Transverse colon (tissue), 4 donors: ENCODE data around the gene TAC4. TPM values are rescaled to one million over a fixed set of nuclear protein-coding genes. Genes with fewer than 3 reads are reported as not detected.

Source experiments
- DNase-seq: peaks from one replicate; pipeline ENCODE4 v3.0.0-alpha.2; 2019
- H3K27ac ChIP-seq, 4 donors: fragments of 200-600 bp; sonication (generic); 2 replicates each; pipeline ENCODE4 v1.5.1; 2016 to 2018; ENCODE audit warnings: inconsistent platforms in 4 of 4
- H3K27me3 ChIP-seq: fragments of 200-600 bp; sonication (generic); 2 replicates; pipeline ENCODE4 v1.5.1; 2017; ENCODE audit warnings: inconsistent platforms
- H3K36me3 ChIP-seq, 4 donors: fragments of 200-600 bp; sonication (generic); 2 replicates each; pipeline ENCODE4 v1.5.1; 2017 to 2019; ENCODE audit warnings: inconsistent platforms in 4 of 4
- H3K4me1 ChIP-seq, 4 donors: fragments of 200-600 bp; sonication (generic); 2 replicates each; pipeline ENCODE4 v1.5.1; 2017 to 2020; ENCODE audit warnings: inconsistent platforms in 4 of 4
- H3K4me3 ChIP-seq, 4 donors: fragments of 200-600 bp; sonication (generic); 1 replicate in 1 of 4; 2 replicates in 3 of 4; pipeline versions ENCODE4 v1.5.1 to v1.6.1; 2017 to 2019; ENCODE audit warnings: inconsistent platforms in 4 of 4
- H3K9me3 ChIP-seq, 2 donors: fragments of 200-600 bp; sonication (generic); 2 replicates each; pipeline ENCODE4 v1.5.1; 2017 to 2019; ENCODE audit warnings: inconsistent platforms in 2 of 2
- EP300 ChIP-seq: sonication (generic); formaldehyde crosslinking; IDR thresholded peaks from one replicate; pipeline ENCODE4 v1.6.1; 2017; ENCODE audit warnings: antibody characterized with exemption, low read depth
- POLR2A ChIP-seq: fragments of 450-650 bp; IDR thresholded peaks from one replicate; pipeline ENCODE4 v1.6.1; 2016; ENCODE audit warnings: antibody characterized with exemption, mild to moderate bottlenecking, moderate library complexity
- POLR2AphosphoS5 ChIP-seq, 3 donors: sonication (generic); formaldehyde crosslinking; IDR thresholded peaks; one replicate each; pipeline ENCODE4 v1.6.1; 2016; ENCODE audit warnings: antibody characterized with exemption in 3 of 3
- WGBS, 2 donors: methylation state at CpG; one replicate each; pipeline ENCODE4 v1.1.5; 2018; ENCODE audit warnings: low coverage in 1 of 2; 5-methylcytosine and 5-hydroxymethylcytosine counted together
- in situ Hi-C, 4 donors: fragments of 200-750 bp; cut with MboI; loops; one replicate each; pipeline versions ENCODE4 v1.15.0 to v1.15.1; 2017; ENCODE audit warnings: low sequenced_read_pairs in 3 of 4, low pct_ligation_motif_present in 1 of 4, low pct_unique_long_range_greater_than_20kb in 1 of 4
- intact Hi-C: fragments of 100-400 bp; cut with DNase I; formaldehyde crosslinking; loops from one replicate; pipeline ENCODE4 v1.15.1; 2023; ENCODE audit warnings: low total_unique reads
- total RNA-seq, 4 donors: library from RNA; depleted of rRNA; stranded (reverse); fragments of >200 nt; gene quantifications; one replicate each; pipeline ENCODE4 v1.1.0, GENCODE V29; 2016
- TF ChIP-seq, protein P1 (sequence below), 5 experiments: fragments of 200-600 bp in 3 of 5; fragments of 450-650 bp in 2 of 5; sonication (generic) in 3 of 5; IDR thresholded peaks; 1 replicate in 2 of 5; 2 replicates in 3 of 5; pipeline ENCODE4 v1.5.1; 2016 to 2017; ENCODE audit warnings: antibody characterized with exemption in 5 of 5, inconsistent platforms in 3 of 5, mild to moderate bottlenecking in 2 of 5, moderate library complexity in 1 of 5

TAC4 gene
- total RNA-seq, 4 donors from 2014 or later, result not detected

DNA sequence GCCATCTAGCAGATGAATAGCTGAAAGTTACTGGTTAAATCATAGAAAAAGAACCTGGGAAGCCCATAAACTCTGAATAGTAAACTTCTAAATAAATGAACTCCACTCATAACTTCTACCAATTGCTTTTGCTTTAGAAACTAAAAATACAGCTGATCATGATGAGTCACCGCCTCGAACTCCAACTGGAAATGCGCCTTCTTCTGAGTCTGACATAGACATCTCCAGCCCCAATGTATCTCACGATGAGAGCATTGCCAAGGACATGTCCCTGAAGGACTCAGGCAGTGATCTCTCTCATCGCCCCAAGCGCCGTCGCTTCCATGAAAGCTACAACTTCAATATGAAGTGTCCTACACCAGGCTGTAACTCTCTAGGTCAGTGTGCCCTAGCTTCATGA, 49.7 kb downstream of the TAC4 start:
- peaks cover 0 to 75% (median 25%) of the 10 kb centered on the region in 4 donors for H3K36me3 ChIP-seq

DNA sequence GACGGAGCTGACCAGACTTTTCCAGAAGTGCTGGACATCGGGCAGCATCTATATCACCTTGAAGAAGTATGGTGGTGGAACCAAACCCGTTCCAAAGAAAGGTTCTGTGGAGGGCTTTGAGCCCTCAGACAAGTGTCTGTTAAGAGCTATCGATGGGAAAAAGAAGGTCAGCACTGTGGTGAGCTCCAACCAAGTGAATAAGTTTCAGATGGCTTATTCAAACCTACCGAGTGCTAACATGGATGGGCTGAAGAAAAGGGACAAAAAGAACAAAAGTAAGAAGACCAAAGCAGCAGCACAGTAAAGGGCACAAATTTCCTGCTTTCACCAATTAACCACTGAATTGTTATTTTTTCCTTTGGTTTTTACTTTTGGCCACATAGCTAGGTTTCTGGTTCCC, 52.5 kb downstream of the TAC4 start:
- no peak for DNase-seq
- no peak for TF ChIP-seq POLR2A
- no peak for TF ChIP-seq POLR2AphosphoS5 (IDR thresholded peaks at IDR 0.05)
- no peak for TF ChIP-seq EP300
- no peak overlapping the region for H3K4me3 ChIP-seq
- H3K4me1 ChIP-seq, result peaks cover 0 to 38% (median 8%) of the 10 kb centered on the region in 4 donors
- WGBS, 2 donors, result 62 to 81% methylated on average over 5 of the region's 5 CpGs
- H3K36me3 ChIP-seq, result peaks cover 0 to 73% (median 25%) of the 10 kb centered on the region in 4 donors
- H3K9me3 ChIP-seq, result no peaks in the 10 kb centered on the region
- H3K27me3 ChIP-seq, result no peaks in the 10 kb centered on the region
- intact Hi-C loops (no loop called here), in situ Hi-C loops (no loop called here)
- no peak overlapping the region for H3K27ac ChIP-seq

More for the DNA sequence above, 49.7 kb downstream of the TAC4 start:
- 85 to 92% methylated on average over 8 of the region's 8 CpGs for WGBS, 2 donors
- no peak for DNase-seq
- Histone ChIP-seq H3K27ac (no peak overlapping the region), H3K9me3 (no peaks in the 10 kb centered on the region), H3K27me3 (no peaks in the 10 kb centered on the region), H3K4me3 (no peak overlapping the region), H3K4me1 (peaks cover 0 to 12% (median under 1%) of the 10 kb centered on the region in 4 donors)
- intact Hi-C loops, result no loop called here
- in situ Hi-C loops, result no loop called here
- TF ChIP-seq, protein P1, sequence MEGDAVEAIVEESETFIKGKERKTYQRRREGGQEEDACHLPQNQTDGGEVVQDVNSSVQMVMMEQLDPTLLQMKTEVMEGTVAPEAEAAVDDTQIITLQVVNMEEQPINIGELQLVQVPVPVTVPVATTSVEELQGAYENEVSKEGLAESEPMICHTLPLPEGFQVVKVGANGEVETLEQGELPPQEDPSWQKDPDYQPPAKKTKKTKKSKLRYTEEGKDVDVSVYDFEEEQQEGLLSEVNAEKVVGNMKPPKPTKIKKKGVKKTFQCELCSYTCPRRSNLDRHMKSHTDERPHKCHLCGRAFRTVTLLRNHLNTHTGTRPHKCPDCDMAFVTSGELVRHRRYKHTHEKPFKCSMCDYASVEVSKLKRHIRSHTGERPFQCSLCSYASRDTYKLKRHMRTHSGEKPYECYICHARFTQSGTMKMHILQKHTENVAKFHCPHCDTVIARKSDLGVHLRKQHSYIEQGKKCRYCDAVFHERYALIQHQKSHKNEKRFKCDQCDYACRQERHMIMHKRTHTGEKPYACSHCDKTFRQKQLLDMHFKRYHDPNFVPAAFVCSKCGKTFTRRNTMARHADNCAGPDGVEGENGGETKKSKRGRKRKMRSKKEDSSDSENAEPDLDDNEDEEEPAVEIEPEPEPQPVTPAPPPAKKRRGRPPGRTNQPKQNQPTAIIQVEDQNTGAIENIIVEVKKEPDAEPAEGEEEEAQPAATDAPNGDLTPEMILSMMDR (IDR thresholded peaks at IDR 0.05), result no peak
- TF ChIP-seq POLR2AphosphoS5 (IDR thresholded peaks at IDR 0.05) (no peak), POLR2A (no peak), EP300 (no peak)

DNA sequence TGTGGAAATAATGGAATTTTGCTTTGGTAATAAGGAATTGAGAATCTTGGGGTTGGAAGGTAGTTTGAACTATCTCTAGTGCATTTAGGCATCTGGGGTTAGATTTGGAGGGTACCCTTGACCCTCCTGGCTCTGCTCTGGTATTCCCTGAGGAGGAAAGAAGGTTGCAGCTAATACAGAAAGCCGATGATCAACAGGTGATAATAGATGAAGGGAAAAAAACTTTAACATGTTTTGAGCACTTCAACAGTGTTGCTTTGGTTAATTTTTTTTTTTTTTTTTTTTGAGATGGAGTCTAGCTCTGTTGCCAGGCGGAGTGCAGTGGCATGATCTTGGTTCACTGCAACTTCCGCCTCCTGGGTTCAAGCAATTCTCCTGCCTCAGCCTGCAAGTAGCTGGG, 54.6 kb downstream of the TAC4 start:
- DNase-seq, result no peak
- in situ Hi-C loops (no loop called here), intact Hi-C loops (no loop called here)
- no peaks in the 10 kb centered on the region for H3K27me3 ChIP-seq
- peaks cover 12 to 50% (median 16%) of the 10 kb centered on the region in 4 donors for H3K4me1 ChIP-seq
- no peak overlapping the region for H3K4me3 ChIP-seq
- TF ChIP-seq EP300, result no peak
- TF ChIP-seq POLR2AphosphoS5 (IDR thresholded peaks at IDR 0.05), result no peak
- TF ChIP-seq, protein P1 (IDR thresholded peaks at IDR 0.05), result no peak
- TF ChIP-seq POLR2A, result no peak
- no peak overlapping the region for H3K27ac ChIP-seq
- H3K9me3 ChIP-seq, result no peaks in the 10 kb centered on the region
- peaks cover 0 to 58% (median 17%) of the 10 kb centered on the region in 4 donors for H3K36me3 ChIP-seq
- 91 to 100% methylated on average over 3 of the region's 3 CpGs for WGBS, 2 donors

DNA sequence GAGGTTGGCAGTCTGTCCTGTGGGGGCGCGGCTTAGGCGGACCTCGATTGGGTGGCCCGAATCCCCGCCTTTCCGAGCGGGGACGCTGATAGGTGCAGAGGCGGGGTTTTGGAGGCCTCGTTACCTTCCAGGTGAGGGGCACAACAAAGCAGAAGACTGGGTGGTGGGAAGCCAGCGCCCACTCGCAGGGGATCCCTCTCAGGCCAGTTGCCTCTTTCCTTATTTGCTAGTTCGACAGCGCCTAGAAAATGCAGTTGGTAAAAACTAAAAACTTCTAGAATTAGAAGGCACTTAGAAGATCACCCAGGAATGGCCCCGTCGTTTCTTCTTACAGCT, 58.7 kb downstream of the TAC4 start:
- TF ChIP-seq POLR2AphosphoS5 (IDR thresholded peaks at IDR 0.05), result no peak
- no peak for TF ChIP-seq EP300
- TF ChIP-seq, protein P1 (IDR thresholded peaks at IDR 0.05), result no peak
- TF ChIP-seq POLR2A, result no peak
- no peak for DNase-seq
- in situ Hi-C loops, result loop anchor here in 2 of 4 donors (10.0 kb wide), 2 partner anchors 84 to 224 kb away; partner anchors contain the start of gene SLC35B1 (in 1 of the 2)
- intact Hi-C loops, result no loop called here
- WGBS, 2 donors, result 10% methylated on average over 8 of the region's 17 CpGs; no CpG with 5 or more reads in 1 of the 2 donors
- Histone ChIP-seq H3K9me3 (no peaks in the 10 kb centered on the region), H3K36me3 (peaks cover 0 to 18% (median 4%) of the 10 kb centered on the region in 4 donors), H3K27ac (peak overlapping the region in 3 of 4 donors; percentile 51 to 99 (median 94)), H3K4me3 (peak overlapping the region in 3 of 4 donors; percentile 69 to 96 (median 95)), H3K4me1 (peaks cover 13 to 52% (median 22%) of the 10 kb centered on the region in 4 donors), H3K27me3 (no peaks in the 10 kb centered on the region)
